HepG2 (cell line): ENCODE results near the gene CIAPIN1. TPM values are rescaled to one million over a fixed set of nuclear protein-coding genes. Genes with fewer than 3 reads are reported as not detected.

Experiments
- ATAC-seq: fragments of 200-7000 bp; cut with Tn5 transposase; 3 replicates; pipeline ENCODE4 v1.9.1; 2020; ENCODE audit warnings: mild to moderate bottlenecking, moderate library complexity
- BruUV-seq: library from RNA; stranded (reverse); fragments of 400-500 nt; replicated peaks from 2 replicates; lab custom pipeline; 2021; lab: Mats Ljungman, UMichigan
- CTCF ChIA-PET: fragments of 300-600 bp; formaldehyde crosslinking; extraction: SDS; loops from one replicate; lab custom pipeline; 2021; ENCODE audit warnings: low total read pairs, inconsistent platforms, low intra/inter-chr PET ratio; lab: Yijun Ruan, JAX
- POLR2A ChIA-PET: fragments of 350-600 bp; sonication (Branson Sonifier 250); formaldehyde crosslinking; loops from one replicate; lab custom pipeline; 2020; ENCODE audit warnings: antibody characterized with exemption, inconsistent platforms; lab: Yijun Ruan, JAX
- DNase-seq: peaks from one replicate; pipeline ENCODE4 v3.0.0-alpha.2; 2015; ENCODE audit warnings: low spot score
- FAIRE-seq: peaks from 3 replicates; lab custom pipeline; 2011; peaks lifted over from hg19 to GRCh38; lab: Jason Lieb, UNC
- H2AFZ ChIP-seq: one replicate; pipeline ENCODE4 v1.6.1; 2011; ENCODE audit warnings: low read length, inconsistent platforms
- H3K27ac ChIP-seq: fragments of 300-600 bp; 3 replicates; pipeline ENCODE4 v1.8.0; 2011; ENCODE audit warnings: mixed run types, mild to moderate bottlenecking, mixed read lengths, low read length, inconsistent platforms; ENCODE audit not compliant: insufficient read depth; ENCODE audit errors: extremely low read length
- H3K27me3 ChIP-seq, 2 experiments: fragments of 200-600 bp in 1 of 2; 2 replicates in 1 of 2; 3 replicates in 1 of 2; pipeline versions ENCODE4 v1.6.0 to v1.8.0; 2011; ENCODE audit warnings: low read length in 2 of 2, mild to moderate bottlenecking in 2 of 2, moderate library complexity in 2 of 2, inconsistent platforms in 1 of 2; ENCODE audit not compliant: insufficient read depth in 2 of 2, control insufficient read depth in 1 of 2
- H3K36me3 ChIP-seq, 2 experiments: fragments of 200-600 bp in 1 of 2; replicated peaks in 1 of 2; 2 replicates in 1 of 2; 3 replicates in 1 of 2; pipeline versions ENCODE4 v1.5.1 to v1.8.0; 2011; ENCODE audit warnings: low read length in 2 of 2, inconsistent platforms in 1 of 2; ENCODE audit not compliant: insufficient read depth in 2 of 2, control insufficient read depth in 1 of 2
- H3K4me1 ChIP-seq: 2 replicates; pipeline ENCODE4 v1.5.1; 2012; ENCODE audit warnings: low read length, inconsistent platforms; ENCODE audit not compliant: insufficient read depth
- H3K4me2 ChIP-seq: 2 replicates; pipeline ENCODE4 v1.6.0; 2011; ENCODE audit warnings: low read depth, low read length, inconsistent platforms
- H3K4me3 ChIP-seq, 3 experiments: fragments of 200-600 bp in 1 of 3; sonication (generic), shearing (Covaris generic) in 1 of 3; replicated peaks in 1 of 3; 2 replicates each; pipeline ENCODE4 v1.5.1; 2011 to 2016; ENCODE audit warnings: low read length in 3 of 3, inconsistent platforms in 2 of 3, low read depth in 2 of 3, mild to moderate bottlenecking in 2 of 3, control low read depth in 1 of 3, mixed read lengths in 1 of 3; ENCODE audit not compliant: insufficient read depth in 1 of 3
- H3K79me2 ChIP-seq: one replicate; pipeline ENCODE4 v1.6.1; 2011; ENCODE audit warnings: low read length, inconsistent platforms; ENCODE audit not compliant: insufficient read depth
- H3K9ac ChIP-seq: 2 replicates; pipeline ENCODE4 v1.6.0; 2011; ENCODE audit warnings: mild to moderate bottlenecking, low read depth, low read length, inconsistent platforms; ENCODE audit not compliant: insufficient read depth
- H3K9me3 ChIP-seq: 2 replicates; pipeline ENCODE4 v1.5.1; 2012; ENCODE audit warnings: mild to moderate bottlenecking, low read length
- H4K20me1 ChIP-seq: 2 replicates; pipeline ENCODE4 v1.6.0; 2011; ENCODE audit warnings: inconsistent platforms, mild to moderate bottlenecking, low read length, moderate library complexity; ENCODE audit not compliant: insufficient read depth
- ATRX ChIP-seq: sonication (generic); formaldehyde crosslinking; IDR thresholded peaks from 2 replicates; pipeline ENCODE4 v1.4.0; 2020; ENCODE audit warnings: missing genetic modification reagents, borderline replicate concordance
- DMAP1 ChIP-seq: IDR thresholded peaks from 2 replicates; pipeline ENCODE4 v1.6.1; 2016
- ESRRA ChIP-seq: sonication (generic); formaldehyde crosslinking; IDR thresholded peaks from 2 replicates; pipeline ENCODE4 v1.5.1; 2020; ENCODE audit warnings: mild to moderate bottlenecking, low read depth, missing genetic modification reagents
- FOXO4 ChIP-seq: sonication (generic); formaldehyde crosslinking; conservative IDR thresholded peaks from 2 replicates; pipeline ENCODE4 v1.8.1; 2023; ENCODE audit warnings: missing genetic modification reagents
- MATR3 ChIP-seq: sonication (generic); formaldehyde crosslinking; IDR thresholded peaks from 2 replicates; pipeline ENCODE4 v1.4.0; 2020; ENCODE audit warnings: missing genetic modification reagents
- POLR2AphosphoS5 ChIP-seq: IDR thresholded peaks from 2 replicates; pipeline ENCODE4 v1.6.1; 2012; ENCODE audit warnings: low read depth, low read length
- SALL1 ChIP-seq: sonication (generic); formaldehyde crosslinking; IDR thresholded peaks from 2 replicates; pipeline ENCODE4 v1.8.0; 2022; ENCODE audit warnings: mild to moderate bottlenecking, missing genetic modification reagents
- STAT5B ChIP-seq: sonication (generic); formaldehyde crosslinking; IDR thresholded peaks from 2 replicates; pipeline ENCODE4 v1.4.0; 2020; ENCODE audit warnings: missing genetic modification reagents
- TCF7 ChIP-seq: sonication (generic); IDR thresholded peaks from 2 replicates; pipeline ENCODE4 v1.6.1; 2016; ENCODE audit warnings: antibody characterized with exemption, low read depth
- ZFP91 ChIP-seq: sonication (generic); formaldehyde crosslinking; IDR thresholded peaks from 2 replicates; pipeline ENCODE4 v1.9.0; 2022; ENCODE audit warnings: missing genetic modification reagents, mild to moderate bottlenecking, borderline replicate concordance
- ZKSCAN1 ChIP-seq: fragments of 150-350 bp; IDR thresholded peaks from 2 replicates; pipeline ENCODE4 v1.6.1; 2014; ENCODE audit warnings: low read length
- ZNF136 ChIP-seq: sonication (generic); formaldehyde crosslinking; IDR thresholded peaks from 2 replicates; pipeline ENCODE4 v1.8.1; 2022; ENCODE audit warnings: low read depth, mild to moderate bottlenecking, moderate library complexity, missing genetic modification reagents
- ZNF367 ChIP-seq: sonication (generic); formaldehyde crosslinking; IDR thresholded peaks from 2 replicates; pipeline ENCODE4 v1.4.0; 2020; ENCODE audit warnings: missing genetic modification reagents, borderline replicate concordance
- WGBS: methylation state at CpG from one replicate; pipeline ENCODE4 v1.1.6; 2017; ENCODE audit warnings: low lambda C conversion rate; 5-methylcytosine and 5-hydroxymethylcytosine counted together
- in situ Hi-C: cut with HindIII; loops from 2 replicates; pipeline ENCODE4 v1.10.0; 2017; ENCODE audit warnings: low pct_unique_long_range_greater_than_20kb; ENCODE audit not compliant: extremely low pct_ligation_motif_present
- intact Hi-C: fragments of 100-400 bp; cut with micrococcal nuclease; formaldehyde crosslinking; loops from one replicate; pipeline ENCODE4 v1.10.0; 2022; ENCODE audit not compliant: unreplicated experiment
- polyA plus RNA-seq, 8 experiments: library from polyadenylated mRNA; depleted of rRNA in 3 of 8; stranded (reverse) in 7 of 8; unstranded in 1 of 8; fragments of >200 nt; fragmentation: Illumina TruSeq in 4 of 8; extraction: Trizol in 4 of 8; gene quantifications; 2 replicates each; pipeline versions ENCODE4 v1.2.1 to v1.2.3, GENCODE V29; 2011 to 2016; ENCODE audit warnings: low read depth in 4 of 8, missing spikeins in 1 of 8, mixed read lengths in 1 of 8; ENCODE audit not compliant: insufficient read depth in 1 of 8
- total RNA-seq, 5 experiments: library from RNA; depleted of rRNA; stranded (reverse); fragments of >200 nt; fragmentation: Illumina TruSeq; extraction: Trizol; gene quantifications; 2 replicates each; pipeline ENCODE4 v1.2.3, GENCODE V29; 2016; ENCODE audit warnings: low read depth in 1 of 5

Gene CIAPIN1
- total and polyA plus RNA-seq, 2 of the 13 experiments (the other 11 are each of a cell fraction or from before 2014, with no cell fraction given): 69.3 to 89.7 TPM

DNA sequence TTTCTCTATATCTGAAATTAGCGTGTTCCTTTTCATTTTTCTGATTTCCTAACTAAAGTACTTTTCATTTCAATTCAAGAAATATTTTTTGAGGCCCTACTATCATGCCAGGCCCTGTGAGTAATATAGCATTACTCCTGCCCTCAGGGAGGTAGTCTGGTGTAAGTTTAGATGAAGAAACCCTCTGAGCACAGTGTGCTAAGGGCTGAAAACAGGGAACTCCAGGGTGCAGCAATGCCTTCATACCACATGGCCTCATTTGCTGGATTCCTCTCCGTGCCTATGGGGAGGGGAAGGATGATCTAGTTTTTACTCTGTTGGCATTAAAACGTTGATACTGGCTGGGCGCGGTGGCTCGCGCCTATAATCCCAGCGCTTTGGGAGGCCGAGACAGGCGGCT lies 4.8 kb upstream of the CIAPIN1 start:
- POLR2A ChIA-PET: interaction anchor here (1.0 kb wide), 1 partner anchor 10 kb away, joined by 3 read pairs; the partner anchor contains the start of gene POLR2C
- CTCF ChIA-PET: no interaction called here

More for the DNA sequence above, 4.8 kb upstream of the CIAPIN1 start:
- FAIRE-seq (no peak), DNase-seq (no peak), ATAC-seq (no peak)
- Histone ChIP-seq H3K4me2 (no peak overlapping the region), H3K9me3 (no peaks in the 10 kb centered on the region), H3K4me1 (peaks cover 14% of the 10 kb centered on the region), H3K27me3 (no peaks in the 10 kb centered on the region; a peak in 1 of 5 replicates), H2AFZ (no peak overlapping the region), H3K36me3 (peaks cover 39 to 62% of the 10 kb centered on the region in 2 experiments), H3K4me3 (no peak overlapping the region), H3K27ac (no peak overlapping the region), H3K9ac (no peak overlapping the region), H3K79me2 (peaks cover 7% of the 10 kb centered on the region), H4K20me1 (no peaks in the 10 kb centered on the region)
- no TSS peak for BruUV-seq
- intact Hi-C loops: no loop called here
- 97% methylated on average over 10 of the region's 10 CpGs for WGBS
- no peak for TF ChIP-seq DMAP1 (CRISPR knock-in tag)
- TF ChIP-seq TCF7: no peak
- TF ChIP-seq ATRX (CRISPR knock-in tag): no peak
- no peak for TF ChIP-seq STAT5B (CRISPR knock-in tag)
- TF ChIP-seq POLR2AphosphoS5: no peak
- TF ChIP-seq ZFP91: no peak
- TF ChIP-seq FOXO4 (CRISPR knock-in tag): no peak
- no peak for TF ChIP-seq ZKSCAN1
- no peak for TF ChIP-seq ESRRA (CRISPR knock-in tag)
- TF ChIP-seq MATR3 (CRISPR knock-in tag): no peak
- TF ChIP-seq SALL1 (CRISPR knock-in tag): no peak
- no peak for TF ChIP-seq ZNF367
- TF ChIP-seq ZNF136: no peak
- in situ Hi-C loops: no loop called here
